H1 (cell line): Measurements from ENCODE around the gene FAM136A. TPM values are rescaled to one million over a fixed set of nuclear protein-coding genes. Genes with fewer than 3 reads are reported as not detected.

Experiments
- CTCF ChIA-PET: fragments of 300-600 bp; sonication (Branson Sonifier 250); formaldehyde crosslinking; loops from one replicate; lab custom pipeline; 2021; ENCODE audit not compliant: partially characterized antibody; lab: Charles Lee
- POLR2A ChIA-PET: fragments of 300-600 bp; sonication (Branson Sonifier 250); formaldehyde crosslinking; loops from one replicate; lab custom pipeline; 2021; ENCODE audit warnings: inconsistent platforms; ENCODE audit not compliant: partially characterized antibody; lab: Charles Lee
- DNase-seq, 2 experiments: peaks; one replicate each; pipeline versions ENCODE4 v3.0.0 to v3.0.0-alpha.2; 2010 to 2022; ENCODE audit warnings: low spot score in 2 of 2, low read depth in 1 of 2, mixed read lengths in 1 of 2
- FAIRE-seq: peaks from 2 replicates; lab custom pipeline; 2011; peaks lifted over from hg19 to GRCh38; lab: Jason Lieb, UNC
- H2AFZ ChIP-seq: 2 replicates; pipeline ENCODE4 v1.8.1; 2012; ENCODE audit warnings: low read length, inconsistent platforms
- H2AK5ac ChIP-seq: 2 replicates; pipeline ENCODE4 v1.6.1; 2013; ENCODE audit warnings: low read depth, low read length
- H2BK120ac ChIP-seq: replicated peaks from 2 replicates; pipeline ENCODE3; 2013; ENCODE audit warnings: low read depth, low read length, inconsistent platforms
- H2BK12ac ChIP-seq: 2 replicates; pipeline ENCODE4 v1.6.1; 2013; ENCODE audit warnings: low read depth, low read length
- H2BK15ac ChIP-seq: 2 replicates; pipeline ENCODE4 v1.6.1; 2013; ENCODE audit warnings: low read length
- H2BK20ac ChIP-seq: 2 replicates; pipeline ENCODE4 v1.6.1; 2013; ENCODE audit warnings: low read length
- H2BK5ac ChIP-seq: 2 replicates; pipeline ENCODE4 v1.6.1; 2013; ENCODE audit warnings: low read depth, low read length
- H3K14ac ChIP-seq: 2 replicates; pipeline ENCODE4 v1.6.1; 2013; ENCODE audit warnings: inconsistent platforms; ENCODE audit not compliant: insufficient read length
- H3K18ac ChIP-seq: 2 replicates; pipeline ENCODE4 v1.6.1; 2013; ENCODE audit warnings: low read length; ENCODE audit errors: extremely low read depth
- H3K23ac ChIP-seq: 2 replicates; pipeline ENCODE4 v1.6.1; 2013; ENCODE audit warnings: inconsistent platforms; ENCODE audit not compliant: insufficient read length
- H3K23me2 ChIP-seq: 2 replicates; pipeline ENCODE4 v1.6.1; 2013; ENCODE audit warnings: low read depth, low read length
- H3K27ac ChIP-seq: 2 replicates; pipeline ENCODE4 v1.6.1; 2011; ENCODE audit warnings: low read depth, low read length, inconsistent platforms
- H3K27me3 ChIP-seq, 4 experiments: replicated peaks in 1 of 4; 1 replicate in 1 of 4; 2 replicates in 3 of 4; pipeline versions ENCODE4 v1.6.1 to v1.8.1; 2011 to 2013; ENCODE audit warnings: low read length in 3 of 4, mild to moderate bottlenecking in 3 of 4, inconsistent platforms in 2 of 4, mixed read lengths in 2 of 4, moderate library complexity in 1 of 4; ENCODE audit not compliant: control insufficient read depth in 3 of 4, insufficient read depth in 3 of 4; ENCODE audit errors: extremely low read depth in 1 of 4
- H3K36me3 ChIP-seq, 4 experiments: 2 replicates each; pipeline versions ENCODE4 v1.6.1 to v1.8.1; 2011 to 2013; ENCODE audit warnings: mild to moderate bottlenecking in 4 of 4, low read length in 3 of 4, moderate library complexity in 2 of 4, control low read depth in 1 of 4, inconsistent platforms in 1 of 4; ENCODE audit not compliant: insufficient read depth in 4 of 4, control insufficient read depth in 2 of 4
- H3K4ac ChIP-seq: replicated peaks from 2 replicates; pipeline ENCODE3; 2013; ENCODE audit warnings: low read length, low read depth, mixed read lengths, inconsistent platforms; ENCODE audit not compliant: insufficient read length
- H3K4me1 ChIP-seq, 4 experiments: replicated peaks in 1 of 4; 1 replicate in 1 of 4; 2 replicates in 3 of 4; pipeline versions ENCODE4 v1.6.1 to v1.8.1; 2011 to 2013; ENCODE audit warnings: low read length in 3 of 4, inconsistent platforms in 2 of 4, mixed read lengths in 1 of 4; ENCODE audit not compliant: insufficient read depth in 4 of 4, control insufficient read depth in 3 of 4
- H3K4me2 ChIP-seq, 2 experiments: 2 replicates each; pipeline versions ENCODE4 v1.6.1 to v1.8.1; 2011 to 2013; ENCODE audit warnings: low read depth in 2 of 2, low read length in 2 of 2, control low read depth in 1 of 2, inconsistent platforms in 1 of 2, mild to moderate bottlenecking in 1 of 2; ENCODE audit not compliant: insufficient read depth in 1 of 2
- H3K4me3 ChIP-seq, 4 experiments: fragments of 200-600, 300-600 bp in 1 of 4; sonication (generic), shearing (Covaris generic), sonication (Bioruptor Twin) in 1 of 4; 2 replicates each; pipeline versions ENCODE4 v1.5.1 to v1.8.1; 2011 to 2016; ENCODE audit warnings: low read length in 4 of 4, low read depth in 3 of 4, control low read depth in 2 of 4, inconsistent platforms in 2 of 4, mild to moderate bottlenecking in 2 of 4, mixed read lengths in 1 of 4, moderate library complexity in 1 of 4; ENCODE audit not compliant: insufficient read depth in 2 of 4; ENCODE audit errors: extremely low read depth in 1 of 4
- H3K56ac ChIP-seq: replicated peaks from 2 replicates; pipeline ENCODE3; 2013; ENCODE audit warnings: low read depth, mild to moderate bottlenecking, mixed read lengths, low read length, inconsistent platforms; ENCODE audit not compliant: insufficient read length
- H3K79me1 ChIP-seq: 2 replicates; pipeline ENCODE4 v1.6.1; 2013; ENCODE audit warnings: low read depth, low read length, control low read depth
- H3K79me2 ChIP-seq, 2 experiments: 2 replicates each; pipeline versions ENCODE4 v1.6.1 to v1.8.1; 2012 to 2013; ENCODE audit warnings: low read length in 2 of 2, mild to moderate bottlenecking in 2 of 2, inconsistent platforms in 1 of 2; ENCODE audit not compliant: insufficient read depth in 2 of 2, control insufficient read depth in 1 of 2
- H3K9ac ChIP-seq, 4 experiments: replicated peaks in 1 of 4; 1 replicate in 1 of 4; 2 replicates in 3 of 4; pipeline versions ENCODE4 v1.6.1 to v1.8.1; 2011 to 2013; ENCODE audit warnings: low read depth in 3 of 4, low read length in 3 of 4, control low read depth in 2 of 4, mild to moderate bottlenecking in 2 of 4, moderate library complexity in 2 of 4, inconsistent platforms in 1 of 4; ENCODE audit errors: extremely low read depth in 1 of 4
- H3K9me3 ChIP-seq, 2 experiments: 2 replicates each; pipeline versions ENCODE4 v1.6.1 to v1.8.1; 2012 to 2013; ENCODE audit warnings: mild to moderate bottlenecking in 2 of 2, moderate library complexity in 2 of 2, control low read depth in 1 of 2, inconsistent platforms in 1 of 2, low read depth in 1 of 2, low read length in 1 of 2, mixed read lengths in 1 of 2; ENCODE audit not compliant: insufficient read depth in 2 of 2
- H4K20me1 ChIP-seq, 2 experiments: replicated peaks in 1 of 2; 2 replicates each; pipeline versions ENCODE3 to v1.8.1; 2011 to 2013; ENCODE audit warnings: inconsistent platforms in 2 of 2, low read length in 2 of 2, mild to moderate bottlenecking in 1 of 2; ENCODE audit not compliant: insufficient read depth in 2 of 2, control insufficient read depth in 1 of 2
- H4K5ac ChIP-seq: 2 replicates; pipeline ENCODE4 v1.6.1; 2013; ENCODE audit warnings: low read length, low read depth, mixed read lengths, inconsistent platforms; ENCODE audit not compliant: insufficient read length
- H4K8ac ChIP-seq: 2 replicates; pipeline ENCODE4 v1.8.0; 2013; ENCODE audit warnings: mild to moderate bottlenecking, moderate library complexity, low read length, inconsistent platforms; ENCODE audit not compliant: insufficient read depth; ENCODE audit errors: extremely low read depth
- H4K91ac ChIP-seq: replicated peaks from 2 replicates; pipeline ENCODE3; 2013; ENCODE audit warnings: low read length, mixed read lengths, inconsistent platforms; ENCODE audit not compliant: insufficient read length
- BRCA1 ChIP-seq: IDR thresholded peaks from 2 replicates; pipeline ENCODE4 v1.6.1; 2012; ENCODE audit warnings: low read depth, low read length, improper control_type of control experiment
- CHD1 ChIP-seq: IDR thresholded peaks from 2 replicates; pipeline ENCODE4 v1.6.1; 2012; ENCODE audit warnings: low read depth, low read length, improper control_type of control experiment
- EP300 ChIP-seq, 2 experiments: IDR thresholded peaks; 1 replicate in 1 of 2; 2 replicates in 1 of 2; pipeline ENCODE4 v1.6.1; 2011 to 2012; ENCODE audit warnings: low read depth in 2 of 2, low read length in 2 of 2, mild to moderate bottlenecking in 2 of 2, borderline replicate concordance in 1 of 2, inconsistent platforms in 1 of 2, moderate library complexity in 1 of 2
- FOSL1 ChIP-seq: IDR thresholded peaks from 2 replicates; pipeline ENCODE4 v1.6.1; 2011; ENCODE audit warnings: mild to moderate bottlenecking, low read depth, low read length, moderate library complexity; ENCODE audit not compliant: insufficient read depth
- JUND ChIP-seq: IDR thresholded peaks from 2 replicates; pipeline ENCODE4 v1.6.1; 2011; ENCODE audit warnings: mild to moderate bottlenecking, improper control_type of control experiment, low read length
- POU5F1 ChIP-seq: IDR thresholded peaks from 2 replicates; pipeline ENCODE4 v1.6.1; 2011; ENCODE audit warnings: low read depth, mild to moderate bottlenecking, low read length, moderate library complexity
- RFX5 ChIP-seq: IDR thresholded peaks from 2 replicates; pipeline ENCODE4 v1.6.1; 2011; ENCODE audit warnings: low read depth, low read length, improper control_type of control experiment, borderline replicate concordance
- RXRA ChIP-seq: IDR thresholded peaks from 2 replicates; pipeline ENCODE4 v1.6.1; 2011; ENCODE audit warnings: low read depth, mild to moderate bottlenecking, low read length, moderate library complexity; ENCODE audit not compliant: insufficient read depth
- SIX5 ChIP-seq: IDR thresholded peaks from 2 replicates; pipeline ENCODE4 v1.6.1; 2011; ENCODE audit warnings: mild to moderate bottlenecking, low read depth, low read length
- SP1 ChIP-seq: IDR thresholded peaks from 2 replicates; pipeline ENCODE4 v1.6.1; 2011; ENCODE audit warnings: low read depth, low read length
- TAF1 ChIP-seq: IDR thresholded peaks from 2 replicates; pipeline ENCODE4 v1.6.1; 2011; ENCODE audit warnings: mild to moderate bottlenecking, low read depth, low read length
- YY1 ChIP-seq: IDR thresholded peaks from 2 replicates; pipeline ENCODE4 v1.6.1; 2011; ENCODE audit warnings: low read depth, mild to moderate bottlenecking, low read length
- WGBS, 2 experiments: shearing (Covaris generic) in 1 of 2; methylation state at CpG; one replicate each; pipeline versions ENCODE4 v1.1.6 to v1.1.7; 2013 to 2015; ENCODE audit warnings: low lambda C conversion rate in 2 of 2, mixed read lengths in 2 of 2, inconsistent platforms in 1 of 2, low coverage in 1 of 2, missing lambda C conversion rate in 1 of 2; ENCODE audit not compliant: insufficient replicate concordance in 2 of 2, insufficient coverage in 1 of 2, insufficient read length in 1 of 2; ENCODE audit errors: extremely low coverage in 1 of 2, missing lambda C conversion rate in 1 of 2; 5-methylcytosine and 5-hydroxymethylcytosine counted together
- polyA plus RNA-seq, 7 experiments: library from polyadenylated mRNA; depleted of rRNA in 3 of 7; stranded (reverse) in 5 of 7; unstranded in 2 of 7; fragments of >200 nt in 5 of 7; fragments of 200-250 nt in 2 of 7; gene quantifications; 1 replicate in 5 of 7; 2 replicates in 1 of 7; 4 replicates in 1 of 7; pipeline versions ENCODE4 v1.2.1 to v1.2.3, GENCODE V29; 2011 to 2013; ENCODE audit warnings: missing spikeins in 2 of 7, mixed read lengths in 2 of 7
- total RNA-seq: library from RNA; stranded (reverse); fragmentation: NEBNext Ultra II Directional; extraction: Animal tissue kit (Norgen Biotek cat#: 25700); gene quantifications from 2 replicates; pipeline ENCODE4 v1.2.1, GENCODE V29; 2021
- TF ChIP-seq, protein P1 (sequence below): IDR thresholded peaks from 2 replicates; pipeline ENCODE4 v1.6.1; 2012; ENCODE audit warnings: low read length, inconsistent platforms

The FAM136A gene
- total and polyA plus RNA-seq, 2 of the 8 experiments (the other 6 are each of a cell fraction or from before 2014, with no cell fraction given): 58.2 to 122 TPM

DNA sequence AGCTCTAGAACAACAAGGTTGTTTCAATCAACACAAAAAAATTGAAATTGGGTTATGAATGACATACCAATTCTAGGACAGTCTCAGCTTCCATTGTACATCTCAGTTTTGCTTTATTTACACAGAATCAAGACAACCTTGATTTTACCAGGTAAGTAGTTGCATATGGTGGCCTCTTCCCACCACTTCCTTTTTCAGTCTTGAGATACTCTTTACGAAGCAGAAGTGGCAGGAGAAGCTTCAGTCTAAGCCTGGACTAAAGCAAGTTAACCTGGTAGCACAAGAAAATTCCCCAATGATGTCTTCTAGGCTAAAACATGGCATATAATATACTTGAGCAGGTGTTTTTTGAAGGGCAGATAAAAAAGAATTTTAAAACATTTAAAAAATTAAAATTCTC is 10.7 kb upstream of the FAM136A start:
- DNase-seq (no peak), FAIRE-seq (no peak)
- Histone ChIP-seq H4K91ac (no peak overlapping the region), H3K23me2 (peaks cover 1% of the 10 kb centered on the region; the same call in 1 of the 2 replicates), H2BK5ac (no peak overlapping the region), H3K9ac (no peak overlapping the region), H2BK15ac (no peak overlapping the region), H3K56ac (no peak overlapping the region), H3K79me2 (no peaks in the 10 kb centered on the region), H4K20me1 (no peaks in the 10 kb centered on the region), H3K27ac (no peak overlapping the region), H4K5ac (no peak overlapping the region), H4K8ac (no peak overlapping the region), H2AK5ac (no peak overlapping the region), H2BK120ac (no peak overlapping the region), H3K4me1 (no peaks in the 10 kb centered on the region), H3K36me3 (no peaks in the 10 kb centered on the region), H2BK12ac (no peak overlapping the region), H3K18ac (no peak overlapping the region), H3K14ac (no peak overlapping the region), H3K27me3 (no peaks in the 10 kb centered on the region), H2BK20ac (no peak overlapping the region), H3K4me3 (no peak overlapping the region), H3K4me2 (no peak overlapping the region), H3K79me1 (no peaks in the 10 kb centered on the region), H3K9me3 (no peaks in the 10 kb centered on the region), H3K4ac (no peak overlapping the region), H3K23ac (no peak overlapping the region), H2AFZ (no peak overlapping the region)
- 88% methylated on average over 1 of the region's 1 CpG; no CpG with 5 or more reads in 1 of the 2 experiments for WGBS, 2 experiments
- ChIA-PET CTCF (interaction anchor here (1.6 to 3.3 kb wide), 6 partner anchors 10 to 334 kb away, joined by 4 to 22 read pairs (median 6); partner anchors contain the start of gene FAM136A), POLR2A (interaction anchor here (0.9 to 1.2 kb wide), 2 partner anchors 11 to 18 kb away, joined by 3 to 4 read pairs; partner anchors contain the start of gene FAM136A)
- TF ChIP-seq, protein P1, sequence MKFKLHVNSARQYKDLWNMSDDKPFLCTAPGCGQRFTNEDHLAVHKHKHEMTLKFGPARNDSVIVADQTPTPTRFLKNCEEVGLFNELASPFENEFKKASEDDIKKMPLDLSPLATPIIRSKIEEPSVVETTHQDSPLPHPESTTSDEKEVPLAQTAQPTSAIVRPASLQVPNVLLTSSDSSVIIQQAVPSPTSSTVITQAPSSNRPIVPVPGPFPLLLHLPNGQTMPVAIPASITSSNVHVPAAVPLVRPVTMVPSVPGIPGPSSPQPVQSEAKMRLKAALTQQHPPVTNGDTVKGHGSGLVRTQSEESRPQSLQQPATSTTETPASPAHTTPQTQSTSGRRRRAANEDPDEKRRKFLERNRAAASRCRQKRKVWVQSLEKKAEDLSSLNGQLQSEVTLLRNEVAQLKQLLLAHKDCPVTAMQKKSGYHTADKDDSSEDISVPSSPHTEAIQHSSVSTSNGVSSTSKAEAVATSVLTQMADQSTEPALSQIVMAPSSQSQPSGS: no peak
- TF ChIP-seq POU5F1 (no peak), FOSL1 (no peak), SIX5 (no peak), CHD1 (no peak), RXRA (no peak), YY1 (no peak), RFX5 (no peak), TAF1 (no peak), EP300 (IDR thresholded peaks at IDR 0.05; ENCODE audit: borderline replicate concordance in 1 of 2, low read depth in 2 of 2, low read length in 2 of 2) (no peak), BRCA1 (no peak), SP1 (no peak), JUND (no peak)
